IMR-90 (cell line): ENCODE results near the gene ASB16. TPM values are rescaled to one million over a fixed set of nuclear protein-coding genes. Genes with fewer than 3 reads are reported as not detected.

ENCODE experiments used
- ATAC-seq: fragments of 200-7000 bp; cut with Tn5 transposase; 2 replicates; pipeline ENCODE4 v1.9.1; 2020; ENCODE audit warnings: low read depth, mild to moderate bottlenecking, moderate library complexity
- BruUV-seq: library from RNA; stranded (reverse); fragments of 400-500 nt; replicated peaks from 2 replicates; lab custom pipeline; 2021; lab: Mats Ljungman, UMichigan
- CTCF ChIA-PET: fragments of 300-600 bp; formaldehyde crosslinking; extraction: SDS; loops from one replicate; lab custom pipeline; 2021; ENCODE audit warnings: antibody characterized with exemption; lab: Yijun Ruan, JAX
- POLR2A ChIA-PET: fragments of 300-600 bp; sonication (Branson Sonifier 250); formaldehyde crosslinking; loops from one replicate; lab custom pipeline; 2022; ENCODE audit warnings: antibody characterized with exemption; ENCODE audit not compliant: unreplicated experiment; lab: Charles Lee
- DNase-seq: peaks from one replicate; pipeline ENCODE4 v3.0.0; 2013
- H2AFZ ChIP-seq: replicated peaks from 2 replicates; pipeline ENCODE3; 2013; ENCODE audit warnings: low read length, mild to moderate bottlenecking; ENCODE audit not compliant: poor library complexity
- H2AK5ac ChIP-seq: 2 replicates; pipeline ENCODE4 v1.6.1; 2013; ENCODE audit warnings: low read depth, low read length, inconsistent platforms
- H2AK9ac ChIP-seq: replicated peaks from 2 replicates; pipeline ENCODE3; 2013; ENCODE audit warnings: mild to moderate bottlenecking, low read depth, low read length, moderate library complexity; ENCODE audit not compliant: poor library complexity
- H2BK120ac ChIP-seq: 2 replicates; pipeline ENCODE4 v1.6.1; 2013; ENCODE audit warnings: low read depth, low read length, inconsistent platforms
- H2BK15ac ChIP-seq: 3 replicates; pipeline ENCODE4 v1.6.1; 2013; ENCODE audit warnings: low read depth, low read length, inconsistent platforms
- H2BK20ac ChIP-seq: 2 replicates; pipeline ENCODE4 v1.6.1; 2013; ENCODE audit warnings: low read depth, mild to moderate bottlenecking, inconsistent platforms, low read length, moderate library complexity
- H2BK5ac ChIP-seq: 2 replicates; pipeline ENCODE4 v1.6.1; 2013; ENCODE audit warnings: mild to moderate bottlenecking, low read depth, low read length, inconsistent platforms; ENCODE audit not compliant: poor library complexity, severe bottlenecking
- H3K14ac ChIP-seq: replicated peaks from 2 replicates; pipeline ENCODE4 v1.6.1; 2013; ENCODE audit warnings: low read depth, low read length, inconsistent platforms
- H3K18ac ChIP-seq: 2 replicates; pipeline ENCODE4 v1.6.1; 2013; ENCODE audit warnings: low read depth, low read length, control low read depth
- H3K23ac ChIP-seq: 2 replicates; pipeline ENCODE4 v1.6.1; 2013; ENCODE audit warnings: low read depth, low read length, inconsistent platforms
- H3K27ac ChIP-seq: 2 replicates; pipeline ENCODE4 v1.5.1; 2013; ENCODE audit warnings: mild to moderate bottlenecking, control low read depth, low read length; ENCODE audit not compliant: insufficient read depth
- H3K27me3 ChIP-seq: 2 replicates; pipeline ENCODE4 v1.6.1; 2013; ENCODE audit warnings: low read length; ENCODE audit not compliant: control insufficient read depth, insufficient read depth
- H3K36me3 ChIP-seq: 2 replicates; pipeline ENCODE4 v1.6.1; 2013; ENCODE audit warnings: low read length, mixed read lengths; ENCODE audit not compliant: control insufficient read depth, insufficient read depth
- H3K4ac ChIP-seq: 2 replicates; pipeline ENCODE4 v1.6.1; 2013; ENCODE audit warnings: low read depth, low read length, inconsistent platforms
- H3K4me1 ChIP-seq: 2 replicates; pipeline ENCODE4 v1.6.1; 2013; ENCODE audit warnings: low read length, mixed read lengths; ENCODE audit not compliant: control insufficient read depth, insufficient read depth
- H3K4me2 ChIP-seq: 2 replicates; pipeline ENCODE4 v1.6.1; 2013; ENCODE audit warnings: low read depth, mild to moderate bottlenecking, control low read depth, low read length, moderate library complexity
- H3K4me3 ChIP-seq: 2 replicates; pipeline ENCODE4 v1.5.1; 2013; ENCODE audit warnings: low read depth, mild to moderate bottlenecking, control low read depth, low read length, moderate library complexity; ENCODE audit not compliant: insufficient read depth
- H3K56ac ChIP-seq: 2 replicates; pipeline ENCODE4 v1.6.1; 2013; ENCODE audit warnings: low read length, inconsistent platforms; ENCODE audit not compliant: insufficient read depth; ENCODE audit errors: extremely low read depth
- H3K79me1 ChIP-seq, 2 experiments: 2 replicates each; pipeline ENCODE4 v1.6.1; 2013; ENCODE audit warnings: low read length in 2 of 2, inconsistent platforms in 1 of 2, low read depth in 1 of 2
- H3K9ac ChIP-seq: 2 replicates; pipeline ENCODE4 v1.6.1; 2013; ENCODE audit warnings: low read depth, low read length, control low read depth
- H3K9me1 ChIP-seq: 2 replicates; pipeline ENCODE4 v1.6.1; 2013; ENCODE audit warnings: low read length, inconsistent platforms; ENCODE audit not compliant: insufficient read depth
- H3K9me3 ChIP-seq: 2 replicates; pipeline ENCODE4 v1.6.1; 2013; ENCODE audit warnings: low read length; ENCODE audit not compliant: control insufficient read depth, insufficient read depth
- H4K20me1 ChIP-seq: 2 replicates; pipeline ENCODE4 v1.6.1; 2013; ENCODE audit warnings: low read length, inconsistent platforms; ENCODE audit not compliant: insufficient read depth
- H4K5ac ChIP-seq: 2 replicates; pipeline ENCODE4 v1.6.1; 2013; ENCODE audit warnings: mild to moderate bottlenecking, low read depth, low read length, control low read depth
- H4K8ac ChIP-seq, 2 experiments: 2 replicates each; pipeline ENCODE4 v1.6.1; 2013; ENCODE audit warnings: low read depth in 2 of 2, low read length in 2 of 2, control low read depth in 1 of 2, inconsistent platforms in 1 of 2
- H4K91ac ChIP-seq: 2 replicates; pipeline ENCODE4 v1.6.1; 2013; ENCODE audit warnings: low read depth, low read length, inconsistent platforms; ENCODE audit not compliant: insufficient read depth
- BHLHE40 ChIP-seq: fragments of 150-350 bp; IDR thresholded peaks from 2 replicates; pipeline ENCODE4 v1.6.1; 2016; ENCODE audit warnings: mild to moderate bottlenecking, low read depth, low read length
- CEBPB ChIP-seq: IDR thresholded peaks from 2 replicates; pipeline ENCODE4 v1.6.1; 2012; ENCODE audit warnings: low read depth, low read length, improper control_type of control experiment
- CHD1 ChIP-seq: IDR thresholded peaks from 2 replicates; pipeline ENCODE4 v1.6.1; 2012; ENCODE audit warnings: low read depth, low read length, improper control_type of control experiment
- FOS ChIP-seq: fragments of 150-350 bp; IDR thresholded peaks from 2 replicates; pipeline ENCODE4 v1.6.1; 2016; ENCODE audit warnings: low read depth, low read length
- MAFK ChIP-seq: IDR thresholded peaks from 2 replicates; pipeline ENCODE4 v1.6.1; 2012; ENCODE audit warnings: low read depth, low read length, improper control_type of control experiment
- MAZ ChIP-seq: IDR thresholded peaks from 2 replicates; pipeline ENCODE4 v1.6.1; 2012; ENCODE audit warnings: low read depth, mild to moderate bottlenecking, low read length, improper control_type of control experiment, moderate library complexity, borderline replicate concordance
- MXI1 ChIP-seq: IDR thresholded peaks from 2 replicates; pipeline ENCODE4 v1.6.1; 2012; ENCODE audit warnings: low read depth, mild to moderate bottlenecking, low read length, moderate library complexity, borderline replicate concordance
- NFE2L2 ChIP-seq: fragments of 150-350 bp; IDR thresholded peaks from 2 replicates; pipeline ENCODE4 v1.6.1; 2016; ENCODE audit warnings: low read depth, mild to moderate bottlenecking, low read length
- POLR2A ChIP-seq: IDR thresholded peaks from 2 replicates; pipeline ENCODE4 v1.6.1; 2012; ENCODE audit warnings: mild to moderate bottlenecking, low read depth, low read length
- RAD21 ChIP-seq: IDR thresholded peaks from 2 replicates; pipeline ENCODE4 v1.6.1; 2012; ENCODE audit warnings: low read length, improper control_type of control experiment
- RCOR1 ChIP-seq: IDR thresholded peaks from 2 replicates; pipeline ENCODE4 v1.6.1; 2012; ENCODE audit warnings: mild to moderate bottlenecking, low read length, improper control_type of control experiment; ENCODE audit not compliant: insufficient replicate concordance
- RFX5 ChIP-seq: IDR thresholded peaks from 2 replicates; pipeline ENCODE4 v1.8.0; 2012; ENCODE audit warnings: low read depth, mild to moderate bottlenecking, low read length, moderate library complexity
- SMC3 ChIP-seq: fragments of 150-350 bp; IDR thresholded peaks from 2 replicates; pipeline ENCODE4 v1.6.1; 2016; ENCODE audit warnings: low read depth, mild to moderate bottlenecking, antibody characterized with exemption, low read length, moderate library complexity
- WGBS, 2 experiments: methylation state at CpG; one replicate each; pipeline versions ENCODE4 v1.1.5 to v1.1.7; 2013; ENCODE audit warnings: missing lambda C conversion rate in 2 of 2; ENCODE audit not compliant: insufficient read length in 1 of 2; ENCODE audit errors: extremely low coverage in 2 of 2; 5-methylcytosine and 5-hydroxymethylcytosine counted together
- dilution Hi-C: fragments of 300-500 bp; cut with HindIII; formaldehyde crosslinking; loops from one replicate; pipeline ENCODE4 v1.14.3; 2018; ENCODE audit warnings: low sequenced_read_pairs; ENCODE audit not compliant: unreplicated experiment
- in situ Hi-C: fragments of 300-500 bp; cut with MboI; formaldehyde crosslinking; loops from 3 replicates; pipeline ENCODE4 v1.14.3; 2019; ENCODE audit warnings: low sequenced_read_pairs, inconsistent platforms, mixed read lengths
- intact Hi-C: fragments of 100-400 bp; cut with micrococcal nuclease; formaldehyde crosslinking; loops from 2 replicates; pipeline ENCODE4 v1.10.0; 2022
- polyA plus RNA-seq, 3 experiments: library from polyadenylated mRNA; depleted of rRNA; stranded (reverse); fragments of >200 nt; gene quantifications; 2 replicates each; pipeline ENCODE4 v1.2.3, GENCODE V29; 2012; ENCODE audit warnings: low replicate concordance in 1 of 3
- total RNA-seq: library from RNA; depleted of rRNA; stranded (reverse); fragments of >200 nt; gene quantifications from 2 replicates; pipeline ENCODE4 v1.2.3, GENCODE V29; 2012
- TF ChIP-seq, protein P1 (sequence below): conservative IDR thresholded peaks from 2 replicates; pipeline ENCODE4 v1.5.1; 2012; ENCODE audit warnings: mild to moderate bottlenecking, low read depth, low read length, improper control_type of control experiment
- TF ChIP-seq, protein P2 (sequence below): fragments of 150-350 bp; IDR thresholded peaks from 2 replicates; pipeline ENCODE4 v1.6.1; 2017; ENCODE audit warnings: mild to moderate bottlenecking, antibody characterized with exemption, low read length, low read depth
- TF ChIP-seq, protein P3 (sequence below): fragments of 150-350 bp; IDR thresholded peaks from 2 replicates; pipeline ENCODE4 v1.6.1; 2016; ENCODE audit warnings: low read depth, mild to moderate bottlenecking, low read length, moderate library complexity, borderline replicate concordance

Gene ASB16
- total and polyA plus RNA-seq, 2 of the 4 experiments (the other 2 are of a cell fraction), result 0.05 TPM; not detected in 1

DNA sequence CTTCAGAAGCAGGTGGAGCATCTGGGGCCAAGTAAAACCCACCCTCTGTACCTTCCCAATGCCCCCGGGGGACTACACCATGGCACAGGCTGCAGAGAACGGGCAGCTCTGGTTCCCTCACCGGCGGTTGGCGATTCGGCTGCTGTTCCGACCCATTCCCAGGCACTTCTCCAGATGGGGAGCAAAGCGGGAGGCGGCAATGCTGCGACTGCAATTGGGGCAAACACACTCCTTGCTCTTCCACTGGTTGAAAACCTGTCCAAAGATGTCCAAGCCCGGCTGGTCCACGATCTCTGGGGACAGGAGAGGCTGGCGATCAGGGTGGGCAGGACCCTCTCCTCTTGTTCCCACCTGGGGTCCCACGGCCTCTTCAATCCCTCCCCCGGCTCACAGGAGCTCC, 26.6 kb downstream of the ASB16 start:
- H4K91ac ChIP-seq, result no peak overlapping the region
- H3K4me3 ChIP-seq, result no peak overlapping the region
- no peak overlapping the region for H3K4me2 ChIP-seq
- no peak overlapping the region for H2BK5ac ChIP-seq
- H4K5ac ChIP-seq, result no peak overlapping the region
- TF ChIP-seq RFX5 (no peak), RCOR1 (no peak), POLR2A (no peak), NFE2L2 (no peak), FOS (no peak), SMC3 (no peak), CEBPB (no peak), RAD21 (no peak), BHLHE40 (no peak), CHD1 (no peak), MAFK (no peak), MAZ (no peak), MXI1 (no peak)
- TF ChIP-seq, protein P1, sequence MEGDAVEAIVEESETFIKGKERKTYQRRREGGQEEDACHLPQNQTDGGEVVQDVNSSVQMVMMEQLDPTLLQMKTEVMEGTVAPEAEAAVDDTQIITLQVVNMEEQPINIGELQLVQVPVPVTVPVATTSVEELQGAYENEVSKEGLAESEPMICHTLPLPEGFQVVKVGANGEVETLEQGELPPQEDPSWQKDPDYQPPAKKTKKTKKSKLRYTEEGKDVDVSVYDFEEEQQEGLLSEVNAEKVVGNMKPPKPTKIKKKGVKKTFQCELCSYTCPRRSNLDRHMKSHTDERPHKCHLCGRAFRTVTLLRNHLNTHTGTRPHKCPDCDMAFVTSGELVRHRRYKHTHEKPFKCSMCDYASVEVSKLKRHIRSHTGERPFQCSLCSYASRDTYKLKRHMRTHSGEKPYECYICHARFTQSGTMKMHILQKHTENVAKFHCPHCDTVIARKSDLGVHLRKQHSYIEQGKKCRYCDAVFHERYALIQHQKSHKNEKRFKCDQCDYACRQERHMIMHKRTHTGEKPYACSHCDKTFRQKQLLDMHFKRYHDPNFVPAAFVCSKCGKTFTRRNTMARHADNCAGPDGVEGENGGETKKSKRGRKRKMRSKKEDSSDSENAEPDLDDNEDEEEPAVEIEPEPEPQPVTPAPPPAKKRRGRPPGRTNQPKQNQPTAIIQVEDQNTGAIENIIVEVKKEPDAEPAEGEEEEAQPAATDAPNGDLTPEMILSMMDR, result no peak
- TF ChIP-seq, protein P2, sequence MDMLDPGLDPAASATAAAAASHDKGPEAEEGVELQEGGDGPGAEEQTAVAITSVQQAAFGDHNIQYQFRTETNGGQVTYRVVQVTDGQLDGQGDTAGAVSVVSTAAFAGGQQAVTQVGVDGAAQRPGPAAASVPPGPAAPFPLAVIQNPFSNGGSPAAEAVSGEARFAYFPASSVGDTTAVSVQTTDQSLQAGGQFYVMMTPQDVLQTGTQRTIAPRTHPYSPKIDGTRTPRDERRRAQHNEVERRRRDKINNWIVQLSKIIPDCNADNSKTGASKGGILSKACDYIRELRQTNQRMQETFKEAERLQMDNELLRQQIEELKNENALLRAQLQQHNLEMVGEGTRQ, result no peak
- TF ChIP-seq, protein P3, sequence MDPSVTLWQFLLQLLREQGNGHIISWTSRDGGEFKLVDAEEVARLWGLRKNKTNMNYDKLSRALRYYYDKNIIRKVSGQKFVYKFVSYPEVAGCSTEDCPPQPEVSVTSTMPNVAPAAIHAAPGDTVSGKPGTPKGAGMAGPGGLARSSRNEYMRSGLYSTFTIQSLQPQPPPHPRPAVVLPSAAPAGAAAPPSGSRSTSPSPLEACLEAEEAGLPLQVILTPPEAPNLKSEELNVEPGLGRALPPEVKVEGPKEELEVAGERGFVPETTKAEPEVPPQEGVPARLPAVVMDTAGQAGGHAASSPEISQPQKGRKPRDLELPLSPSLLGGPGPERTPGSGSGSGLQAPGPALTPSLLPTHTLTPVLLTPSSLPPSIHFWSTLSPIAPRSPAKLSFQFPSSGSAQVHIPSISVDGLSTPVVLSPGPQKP, result no peak
- DNase-seq (no peak), ATAC-seq (no peak)
- CTCF ChIA-PET, result interaction anchor here (0.6 kb wide), 1 partner anchor 148 kb away, joined by 3 read pairs; no protein-coding TSS in a partner anchor
- no peaks in the 10 kb centered on the region for H3K9me3 ChIP-seq
- peaks cover 26 to 59% of the 10 kb centered on the region in 2 experiments; a peak in 3 of 4 replicates for H3K79me1 ChIP-seq
- H2AFZ ChIP-seq, result no peak overlapping the region
- no peak overlapping the region for H4K8ac ChIP-seq
- H3K23ac ChIP-seq, result no peak overlapping the region
- BruUV-seq, result no TSS peak
- H2AK5ac ChIP-seq, result no peak overlapping the region
- intact Hi-C loops, result no loop called here
- H3K9me1 ChIP-seq, result no peaks in the 10 kb centered on the region
- WGBS, 2 experiments, result 94% methylated on average over 11 of the region's 15 CpGs; no CpG with 5 or more reads in 1 of the 2 experiments
- in situ Hi-C loops, result no loop called here
- H2BK15ac ChIP-seq, result no peak overlapping the region
- no peak overlapping the region for H3K9ac ChIP-seq
- no peak overlapping the region for H3K4ac ChIP-seq
- H3K36me3 ChIP-seq, result peaks cover 47% of the 10 kb centered on the region
- H3K4me1 ChIP-seq, result peaks cover 8% of the 10 kb centered on the region
- H2AK9ac ChIP-seq, result peak overlapping the region; percentile 67
- H3K14ac ChIP-seq, result no peak overlapping the region
- no peak overlapping the region for H2BK120ac ChIP-seq
- H2BK20ac ChIP-seq, result no peak overlapping the region
- H3K18ac ChIP-seq, result no peak overlapping the region
- dilution Hi-C loops, result no loop called here
- H3K27ac ChIP-seq, result no peak overlapping the region
- POLR2A ChIA-PET, result interaction anchor here (0.6 kb wide), 1 partner anchor 34 kb away, joined by 6 read pairs; no protein-coding TSS in a partner anchor
- no peaks in the 10 kb centered on the region for H3K27me3 ChIP-seq
- H4K20me1 ChIP-seq, result peaks cover 3% of the 10 kb centered on the region; the same call in 1 of the 2 replicates
- no peak overlapping the region for H3K56ac ChIP-seq
